GM12878 (cell line): Measurements from ENCODE around the gene CARD9.
"Not testable (repeated sequence)": the region's sequence is repeated elsewhere in the genome, so short reads cannot be mapped to it uniquely, and the experiment has no call there.

ENCODE experiments used
- BHLHE40 ChIP-seq, 2 experiments: fragments of 450-650 bp in 1 of 2; IDR thresholded peaks; 2 replicates each; pipeline ENCODE4 v1.6.1; 2011 to 2017; ENCODE audit warnings: low read depth in 2 of 2, borderline replicate concordance in 1 of 2, improper control_type of control experiment in 1 of 2, low read length in 1 of 2, mild to moderate bottlenecking in 1 of 2
- CBX5 ChIP-seq: sonication (generic); IDR thresholded peaks from 2 replicates; pipeline ENCODE4 v1.6.1; 2016; ENCODE audit warnings: low read depth, moderate library complexity, mild to moderate bottlenecking, inconsistent platforms
- MEF2A ChIP-seq: IDR thresholded peaks from 2 replicates; pipeline ENCODE4 v1.6.1; 2011; ENCODE audit warnings: low read depth, mild to moderate bottlenecking, low read length, moderate library complexity; ENCODE audit not compliant: insufficient read depth
- NRF1 ChIP-seq: conservative IDR thresholded peaks from 2 replicates; pipeline ENCODE4 v1.6.1; 2011; ENCODE audit warnings: mild to moderate bottlenecking, low read depth, low read length, improper control_type of control experiment
- POLR2AphosphoS5 ChIP-seq: IDR thresholded peaks from 2 replicates; pipeline ENCODE4 v1.6.1; 2011; ENCODE audit warnings: mild to moderate bottlenecking, low read length, inconsistent platforms
- SIN3A ChIP-seq: IDR thresholded peaks from 2 replicates; pipeline ENCODE4 v1.6.1; 2012; ENCODE audit warnings: low read depth, low read length, improper control_type of control experiment
- SRF ChIP-seq, 2 experiments: IDR thresholded peaks; 2 replicates each; pipeline ENCODE4 v1.6.1; 2011; ENCODE audit warnings: low read depth in 2 of 2, low read length in 2 of 2, mild to moderate bottlenecking in 1 of 2, moderate library complexity in 1 of 2
- ZSCAN29 ChIP-seq: fragments of 450-650 bp; IDR thresholded peaks from 2 replicates; pipeline ENCODE4 v1.6.1; 2017; ENCODE audit warnings: mild to moderate bottlenecking, moderate library complexity
- TF ChIP-seq, protein P1 (sequence below), 3 experiments: IDR thresholded peaks in 2 of 3; conservative IDR thresholded peaks in 1 of 3; 2 replicates each; pipeline ENCODE4 v1.5.1; 2011; ENCODE audit warnings: low read depth in 3 of 3, low read length in 3 of 3, mild to moderate bottlenecking in 3 of 3, control low read depth in 2 of 3, moderate library complexity in 2 of 3, inconsistent platforms in 1 of 3, mixed read lengths in 1 of 3; ENCODE audit not compliant: control insufficient read depth in 2 of 3, insufficient read depth in 1 of 3; ENCODE audit errors: extremely low read depth in 1 of 3

DNA sequence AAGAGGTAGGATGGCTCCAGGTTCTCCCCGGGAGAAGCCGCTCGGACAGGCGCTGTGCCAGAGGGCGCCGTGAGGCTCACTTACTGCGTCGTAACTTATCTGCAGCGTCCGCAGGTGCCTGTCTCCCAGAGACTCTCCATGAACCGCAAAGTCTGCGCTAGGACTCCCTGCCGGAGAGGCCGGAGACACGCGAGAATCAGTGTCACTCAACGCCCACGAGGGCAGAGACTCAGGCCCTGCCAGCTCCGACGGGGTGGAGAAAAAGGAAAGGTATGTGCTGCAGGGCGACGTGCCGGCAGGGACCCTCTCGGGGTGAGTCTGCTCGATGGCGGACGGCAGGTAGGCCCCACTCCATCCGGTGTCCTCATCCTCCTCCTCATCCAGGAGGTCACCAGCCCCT lies 33.6 kb upstream of the CARD9 start:
- not testable (repeated sequence) for TF ChIP-seq ZSCAN29; BHLHE40 (IDR thresholded peaks at IDR 0.05; ENCODE audit: borderline replicate concordance in 1 of 2, low read depth in 2 of 2, low read length in 1 of 2); SIN3A; NRF1; SRF (IDR thresholded peaks at IDR 0.05; ENCODE audit: low read depth in 2 of 2, low read length in 2 of 2); POLR2AphosphoS5; MEF2A; CBX5
- TF ChIP-seq, protein P1, sequence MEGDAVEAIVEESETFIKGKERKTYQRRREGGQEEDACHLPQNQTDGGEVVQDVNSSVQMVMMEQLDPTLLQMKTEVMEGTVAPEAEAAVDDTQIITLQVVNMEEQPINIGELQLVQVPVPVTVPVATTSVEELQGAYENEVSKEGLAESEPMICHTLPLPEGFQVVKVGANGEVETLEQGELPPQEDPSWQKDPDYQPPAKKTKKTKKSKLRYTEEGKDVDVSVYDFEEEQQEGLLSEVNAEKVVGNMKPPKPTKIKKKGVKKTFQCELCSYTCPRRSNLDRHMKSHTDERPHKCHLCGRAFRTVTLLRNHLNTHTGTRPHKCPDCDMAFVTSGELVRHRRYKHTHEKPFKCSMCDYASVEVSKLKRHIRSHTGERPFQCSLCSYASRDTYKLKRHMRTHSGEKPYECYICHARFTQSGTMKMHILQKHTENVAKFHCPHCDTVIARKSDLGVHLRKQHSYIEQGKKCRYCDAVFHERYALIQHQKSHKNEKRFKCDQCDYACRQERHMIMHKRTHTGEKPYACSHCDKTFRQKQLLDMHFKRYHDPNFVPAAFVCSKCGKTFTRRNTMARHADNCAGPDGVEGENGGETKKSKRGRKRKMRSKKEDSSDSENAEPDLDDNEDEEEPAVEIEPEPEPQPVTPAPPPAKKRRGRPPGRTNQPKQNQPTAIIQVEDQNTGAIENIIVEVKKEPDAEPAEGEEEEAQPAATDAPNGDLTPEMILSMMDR (IDR thresholded peaks at IDR 0.05 in 2 of 3, conservative IDR thresholded peaks at IDR 0.05 in 1 of 3; ENCODE audit: control insufficient read depth in 2 of 3, extremely low read depth in 1 of 3, insufficient read depth in 1 of 3, low read depth in 3 of 3, low read length in 3 of 3) = not testable (repeated sequence)
